Esophagus squamous epithelium (tissue), 4 donors: Measurements from ENCODE around the gene TECR.
"Not testable (repeated sequence)": the region's sequence is repeated elsewhere in the genome, so short reads cannot be mapped to it uniquely, and the experiment has no call there.

ENCODE experiments used
- CTCF ChIP-seq, 6 experiments: fragments of 450-650 bp in 4 of 6; fragments of 200-600 bp in 2 of 6; sonication (generic) in 2 of 6; IDR thresholded peaks; one replicate each; pipeline ENCODE4 v1.5.1; 2016 to 2019; ENCODE audit warnings: antibody characterized with exemption in 6 of 6, mild to moderate bottlenecking in 4 of 6, moderate library complexity in 4 of 6
- POLR2A ChIP-seq, 4 donors: fragments of 450-650 bp; IDR thresholded peaks; one replicate each; pipeline ENCODE4 v1.6.1; 2017; ENCODE audit warnings: antibody characterized with exemption in 4 of 4, mild to moderate bottlenecking in 4 of 4, moderate library complexity in 3 of 4

GRCh38 chr19:14612242-14612641, 82.8 kb downstream of the TECR start:
- not testable (repeated sequence) for TF ChIP-seq CTCF, POLR2A (IDR thresholded peaks at IDR 0.05)
